Activated CD4-positive, CD25-positive, alpha-beta regulatory T cell treated with anti-CD3 and anti-CD28 coated beads, Interleukin-2, amount 50 U/mL, for 72 hours (primary cell): ENCODE data around the gene SCAPER.
"Not testable (repeated sequence)": the region's sequence is repeated elsewhere in the genome, so short reads cannot be mapped to it uniquely, and the experiment has no call there.

ENCODE experiments used
- DNase-seq: peaks from one replicate; pipeline ENCODE4 v3.0.0; 2021

Gene SCAPER

DNA sequence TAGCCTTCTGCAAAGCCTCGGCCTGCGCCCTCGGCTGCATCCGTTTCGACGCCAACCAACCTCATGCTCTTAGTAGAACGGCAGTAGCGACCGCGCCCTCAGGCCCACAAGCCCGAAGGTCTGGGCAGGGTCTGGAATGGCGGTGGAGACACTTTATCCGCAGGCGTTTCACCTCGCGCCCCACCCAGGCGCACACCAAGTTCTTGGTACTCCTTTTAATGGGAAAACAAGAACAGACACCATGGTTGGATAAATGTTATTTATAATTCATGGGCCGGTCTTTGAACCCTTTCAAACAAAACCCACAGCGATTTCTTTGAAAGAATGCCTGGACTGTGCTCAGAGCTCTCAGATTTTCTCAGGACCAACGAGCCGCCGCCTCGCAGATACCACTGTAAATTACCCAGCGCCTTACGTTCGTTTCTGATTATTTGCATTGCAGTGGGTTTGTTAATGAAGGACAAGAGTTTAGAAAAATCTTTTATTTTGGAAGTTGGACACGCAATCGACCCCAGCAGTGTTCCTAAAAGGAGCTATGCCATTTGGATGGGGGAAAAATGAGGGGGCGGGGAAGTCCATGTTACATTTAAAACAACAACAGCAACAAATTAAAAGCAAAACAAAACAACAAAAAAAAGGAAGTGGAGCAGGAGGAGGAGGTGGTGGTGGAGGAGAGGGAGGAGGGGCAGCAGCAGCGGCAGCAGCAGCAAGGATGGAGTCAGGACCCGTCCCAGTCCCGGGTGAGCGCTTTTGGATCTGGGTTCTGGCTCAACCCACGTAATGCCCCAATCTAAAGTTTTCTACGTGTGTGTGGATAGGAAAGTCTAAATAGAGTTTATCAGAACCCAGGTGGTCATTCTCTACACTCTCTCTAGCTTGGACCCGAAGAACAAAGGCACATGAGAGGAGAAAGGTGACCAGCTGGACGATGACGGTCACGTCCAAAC lies 569.6 kb downstream of the SCAPER start:
- no peak for DNase-seq

DNA sequence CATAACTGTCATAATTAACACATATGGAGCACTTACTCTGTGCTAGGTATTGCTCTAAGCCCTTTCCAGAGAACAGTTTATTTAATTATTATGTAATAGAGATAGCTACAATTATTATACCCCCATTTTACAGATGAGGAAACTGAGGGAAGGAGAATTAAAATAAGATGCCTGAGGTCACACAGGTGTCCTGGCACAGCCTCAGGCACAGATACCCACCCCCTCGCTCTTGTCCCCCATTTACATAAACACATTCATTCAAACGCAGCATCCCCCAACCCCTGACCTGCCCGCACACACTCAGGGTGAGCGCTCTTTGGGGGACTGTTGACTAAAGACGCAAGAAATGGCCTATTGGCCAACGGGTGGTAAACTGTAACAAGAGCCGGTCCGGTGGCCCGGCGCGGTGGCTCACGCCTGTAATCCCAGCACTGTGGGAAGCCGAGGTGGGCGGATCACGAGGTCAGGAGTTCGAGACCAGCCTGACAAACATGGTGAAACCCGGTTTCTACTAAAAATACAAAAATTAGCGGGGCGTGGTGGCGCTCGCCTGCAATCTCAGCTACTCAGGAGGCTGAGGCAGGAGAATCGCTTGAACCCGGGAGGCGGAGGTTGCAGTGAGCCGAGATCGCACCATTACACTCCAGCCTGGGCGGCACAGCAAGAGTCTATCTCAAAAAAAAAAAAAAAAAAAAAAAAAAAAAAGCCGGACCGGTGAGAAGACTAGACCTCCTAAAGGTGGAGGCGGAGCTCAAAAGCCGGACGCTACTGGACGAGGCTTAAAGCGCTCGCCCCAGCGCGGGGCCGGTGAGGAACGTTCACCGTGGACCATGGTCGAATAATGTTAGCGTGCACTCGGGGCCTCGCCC lies 570.5 kb downstream of the SCAPER start:
- DNase-seq, result no peak

- DNase-seq, result no peak
Observed at GRCh38 chr15:76333720-76334437, 571.3 kb downstream of the SCAPER start.

GRCh38 chr15:76333309-76333708 lies 571.8 kb downstream of the SCAPER start:
- no peak for DNase-seq

DNA sequence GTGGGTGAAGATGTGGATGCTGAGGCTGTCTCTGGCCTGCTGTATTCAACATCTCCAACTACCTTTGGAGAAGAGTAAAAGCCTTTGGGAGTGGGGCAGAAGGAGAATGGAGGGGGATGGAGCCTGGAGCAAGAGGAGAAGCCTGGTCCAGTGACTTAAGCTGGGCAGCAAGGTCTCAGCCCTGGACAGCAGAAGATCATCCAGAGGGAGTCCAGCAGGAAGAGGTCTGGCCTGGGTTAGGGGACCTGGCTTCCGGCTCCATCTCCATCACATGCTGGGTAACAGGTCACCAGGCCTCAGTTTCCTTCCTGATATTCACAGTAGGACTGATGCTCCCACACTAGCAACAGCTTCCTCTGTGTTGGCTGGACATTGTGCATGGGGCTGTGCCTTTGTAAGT lies 572.3 kb downstream of the SCAPER start:
- no peak for DNase-seq

DNA sequence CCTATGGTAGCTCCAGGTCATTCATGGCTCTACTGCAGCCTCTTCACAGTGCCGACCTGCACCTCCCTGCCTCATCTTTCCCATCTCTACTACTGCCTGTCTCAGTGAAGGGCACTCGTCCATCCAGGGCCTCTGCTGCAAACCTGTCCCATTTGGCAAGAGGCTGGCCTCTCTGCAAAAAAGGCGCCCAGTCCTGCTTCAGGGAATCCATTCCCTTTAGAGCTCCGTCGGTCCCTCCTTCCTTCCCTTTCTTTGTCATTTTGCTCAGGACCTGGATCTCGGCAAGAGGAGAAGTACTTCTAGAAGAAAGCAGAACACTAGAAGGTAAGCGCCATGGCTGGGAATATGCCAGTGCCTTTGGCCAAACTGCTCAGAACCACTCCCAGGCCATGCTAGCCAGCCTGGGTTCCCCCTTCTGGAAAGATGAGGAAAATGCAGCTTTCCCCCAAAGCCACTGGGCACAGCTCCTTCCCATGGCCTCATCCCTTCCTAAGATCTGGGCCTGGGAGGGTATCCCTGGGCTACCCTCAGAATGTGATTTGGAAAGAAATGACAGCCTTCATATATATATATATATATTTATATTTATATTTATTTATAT lies 575.0 kb downstream of the SCAPER start:
- DNase-seq, result no peak

DNA sequence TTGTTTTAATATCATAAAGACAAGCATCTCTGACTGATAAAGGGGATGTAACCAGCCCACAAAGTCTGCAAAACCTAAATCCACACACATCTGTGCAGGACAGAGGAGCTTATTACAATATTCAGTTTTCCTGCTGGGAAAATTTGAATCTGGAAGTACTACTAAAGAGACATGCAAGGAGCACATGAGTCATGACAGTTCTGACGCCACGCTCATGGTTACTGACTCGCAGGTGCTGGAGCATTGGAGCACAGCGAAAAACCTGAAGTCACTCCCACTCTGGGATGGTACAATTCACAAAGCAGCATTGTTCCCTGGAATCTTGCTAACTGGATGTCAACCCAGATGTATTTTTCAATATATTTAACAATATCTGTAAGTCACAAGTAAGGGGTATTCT lies 576.2 kb downstream of the SCAPER start:
- DNase-seq, result no peak

DNA sequence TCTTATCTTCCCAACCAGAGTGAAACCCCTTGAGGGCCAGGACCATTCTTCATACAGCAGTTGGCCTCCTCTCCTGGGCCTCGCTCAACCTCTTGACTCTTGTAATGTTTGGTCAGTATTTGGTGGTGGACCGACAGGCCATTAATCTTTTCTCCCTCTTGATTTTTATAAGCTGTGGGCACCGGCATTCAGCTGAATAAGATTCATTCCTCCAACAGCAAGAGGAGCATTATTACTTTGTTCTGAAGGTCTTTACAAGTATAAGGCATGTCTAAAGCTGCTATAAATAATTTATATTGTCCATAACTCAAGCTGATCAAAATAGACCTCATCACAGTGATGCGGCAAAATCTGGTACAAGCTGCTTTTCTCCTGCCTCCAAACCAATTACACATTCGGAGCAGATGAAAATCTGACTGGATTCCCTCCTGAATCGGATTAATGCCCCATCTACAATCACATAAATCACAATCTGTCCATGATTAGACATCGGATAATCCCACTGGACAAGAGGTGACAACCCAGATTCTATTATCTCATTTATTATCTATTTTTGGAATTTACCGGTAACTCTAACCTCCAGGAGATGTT lies 576.9 kb downstream of the SCAPER start:
- DNase-seq, result no peak

DNA sequence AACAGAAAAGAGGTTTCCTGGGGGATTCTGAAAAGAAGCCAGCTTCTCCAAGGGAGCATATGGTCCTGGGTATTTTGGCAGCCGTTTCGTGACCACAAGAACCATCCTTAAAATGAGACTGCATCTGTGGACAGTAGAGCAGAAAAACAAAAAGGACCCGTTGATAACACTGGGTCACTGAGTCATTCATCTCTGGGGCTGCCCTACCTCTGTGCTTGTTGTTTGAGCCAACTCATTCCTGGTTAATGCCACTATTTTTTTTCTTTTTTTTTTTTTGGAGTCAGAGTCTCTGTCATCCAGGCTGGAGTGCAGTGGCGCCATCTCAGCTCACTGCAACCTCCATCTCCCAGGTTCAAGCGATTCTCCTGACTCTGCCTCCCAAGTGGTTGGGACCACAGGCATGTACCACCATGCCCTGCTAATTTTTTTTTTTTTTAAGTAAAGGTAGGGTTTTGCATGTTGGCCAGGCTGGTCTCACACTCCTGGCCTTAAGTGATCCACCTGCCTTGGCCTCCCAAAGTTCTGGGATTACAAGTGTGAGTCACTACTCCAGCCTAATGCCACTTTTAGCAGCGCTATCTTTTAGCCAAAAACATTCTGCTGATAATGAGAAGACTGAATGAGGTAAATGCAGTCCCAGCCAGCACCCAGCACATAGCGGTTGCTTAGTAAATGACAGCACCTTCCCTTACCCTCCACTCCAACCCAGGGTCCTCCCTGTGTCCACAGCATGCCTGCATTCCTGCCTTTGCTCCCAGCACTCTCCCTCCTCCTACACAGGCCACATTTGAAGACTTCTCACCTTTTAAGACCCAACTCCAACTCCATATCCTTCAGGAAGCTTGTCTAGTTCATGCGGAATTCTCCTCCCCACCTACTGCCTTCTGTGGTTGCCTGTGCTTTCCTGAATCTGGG lies 577.7 kb downstream of the SCAPER start:
- DNase-seq, result no peak

GRCh38 chr15:76325704-76326103 lies 579.4 kb downstream of the SCAPER start:
- DNase-seq, result no peak

- DNase-seq, result no peak
Observed at GRCh38 chr15:76324066-76324465, 581.1 kb downstream of the SCAPER start.

GRCh38 chr15:76321602-76322001 lies 583.5 kb downstream of the SCAPER start:
- DNase-seq, result no peak

DNA sequence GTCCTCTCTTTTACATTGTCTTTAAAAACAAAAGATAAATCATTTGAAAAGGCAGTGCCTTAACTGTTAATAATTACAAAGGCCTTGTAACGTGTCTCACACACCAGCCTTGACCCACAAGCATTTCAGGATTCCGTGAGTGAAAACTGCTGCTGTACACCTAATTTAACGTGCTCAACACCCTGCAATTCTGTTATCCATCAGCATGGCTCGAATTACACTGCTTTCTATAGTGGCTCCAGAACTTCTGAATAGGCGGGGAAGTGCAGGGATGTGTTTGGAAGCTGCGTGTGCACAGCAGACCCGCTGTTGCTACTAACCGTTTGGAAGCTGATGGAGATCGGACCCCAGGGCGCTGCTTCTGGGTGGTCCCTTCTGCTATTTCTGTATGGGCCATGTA lies 584.0 kb downstream of the SCAPER start:
- no peak for DNase-seq

DNA sequence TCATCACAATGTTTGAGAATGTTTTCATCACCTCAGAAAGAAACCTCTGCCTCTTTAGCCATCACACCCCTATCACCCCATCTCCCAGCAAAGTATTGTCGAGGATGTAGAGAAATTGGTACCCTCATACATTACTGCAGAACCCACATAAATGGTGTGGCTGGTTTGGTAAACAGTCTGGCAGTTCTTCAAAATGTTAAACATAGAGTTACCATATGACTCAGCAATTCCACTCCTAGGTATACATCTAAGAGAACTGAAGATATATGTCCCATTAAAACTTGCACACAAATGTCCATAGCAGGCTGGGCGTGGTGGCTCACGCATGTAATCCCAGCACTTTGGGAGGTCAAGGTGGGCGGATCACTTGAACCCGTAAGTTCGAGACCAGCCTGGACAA lies 585.1 kb downstream of the SCAPER start:
- DNase-seq, result no peak

DNA sequence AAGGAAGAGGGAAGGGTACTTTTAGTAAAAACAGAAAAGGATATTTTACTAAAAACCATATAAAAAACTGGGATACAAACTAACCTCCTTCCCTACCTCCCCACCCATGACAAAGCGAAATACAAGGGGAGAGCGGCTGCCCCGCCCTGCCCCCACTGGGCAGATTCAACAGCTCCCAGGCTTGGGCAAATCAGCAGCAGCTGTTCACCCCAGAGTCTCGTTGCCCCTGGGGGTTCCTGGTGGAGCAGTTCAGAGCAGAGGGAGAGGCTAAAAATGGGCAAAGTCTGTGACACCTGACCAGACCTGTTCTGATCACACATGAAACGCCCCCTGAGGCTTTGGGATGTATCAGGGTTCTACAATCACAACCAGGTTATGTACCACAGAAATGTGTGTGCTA lies 591.4 kb downstream of the SCAPER start:
- DNase-seq, result no peak

DNA sequence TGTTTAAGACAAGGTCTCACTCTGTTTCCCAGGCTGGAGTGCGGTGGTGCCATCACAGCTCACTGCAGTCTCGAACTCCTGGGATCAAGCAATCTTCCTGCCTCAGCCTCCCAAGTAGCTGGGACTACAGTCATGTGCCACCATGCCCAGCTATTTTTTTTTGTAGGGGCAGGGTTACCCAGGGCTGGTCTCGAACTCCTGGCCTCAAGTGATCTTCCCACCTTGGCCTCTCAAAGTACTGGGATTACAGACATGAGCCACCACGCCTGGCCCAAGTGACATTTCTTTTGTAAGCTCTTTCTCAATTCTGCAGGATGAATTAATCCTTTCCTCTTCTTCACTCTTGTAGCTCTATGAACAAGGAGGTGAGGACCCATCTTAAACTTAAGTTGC lies 592.0 kb downstream of the SCAPER start:
- not testable (repeated sequence) for DNase-seq

- DNase-seq, result no peak
Observed at GRCh38 chr15:76312540-76313174, 592.5 kb downstream of the SCAPER start.

- peak; percentile 96 for DNase-seq
Observed at GRCh38 chr15:76311100-76311953, 593.8 kb downstream of the SCAPER start, which contains the start of gene ETFA. Gene ETFA, minus strand, starts transcription at chr15:76311469. Its CDS starts 81 bp downstream, at chr15:76311388.

- DNase-seq, result no peak
Observed at GRCh38 chr15:76310475-76311099, 594.6 kb downstream of the SCAPER start.
